Thymus (tissue), 11 donors: ENCODE measurements around the gene DDIAS. TPM values are rescaled to one million over a fixed set of nuclear protein-coding genes. Genes with fewer than 3 reads are reported as not detected.
"Not testable (repeated sequence)": the region's sequence is repeated elsewhere in the genome, so short reads cannot be mapped to it uniquely, and the experiment has no call there.

Source experiments
- DNase-seq, 9 donors: peaks; one replicate each; pipeline ENCODE4 v3.0.0-alpha.2; 2013; ENCODE audit warnings: low spot score in 9 of 9, low read depth in 6 of 9, missing footprints in 1 of 9
- H3K27ac ChIP-seq, 2 donors: one replicate each; pipeline ENCODE4 v1.5.1; 2013; ENCODE audit warnings: control low read depth in 1 of 2, low read depth in 1 of 2, low read length in 1 of 2, mild to moderate bottlenecking in 1 of 2, moderate library complexity in 1 of 2
- H3K27me3 ChIP-seq, 2 donors: one replicate each; pipeline ENCODE4 v1.5.1; 2013; ENCODE audit warnings: low read length in 1 of 2; ENCODE audit not compliant: control insufficient read depth in 2 of 2, insufficient read depth in 1 of 2
- H3K36me3 ChIP-seq, 2 donors: one replicate each; pipeline ENCODE4 v1.5.1; 2013; ENCODE audit warnings: low read length in 1 of 2, mild to moderate bottlenecking in 1 of 2, moderate library complexity in 1 of 2; ENCODE audit not compliant: control insufficient read depth in 2 of 2, insufficient read depth in 2 of 2
- H3K4me1 ChIP-seq, 2 donors: one replicate each; pipeline ENCODE4 v1.5.1; 2013; ENCODE audit warnings: low read length in 2 of 2; ENCODE audit not compliant: control insufficient read depth in 2 of 2, insufficient read depth in 2 of 2
- H3K4me3 ChIP-seq, 2 donors: one replicate each; pipeline ENCODE4 v1.5.1; 2013; ENCODE audit warnings: low read length in 2 of 2, control low read depth in 1 of 2, mild to moderate bottlenecking in 1 of 2
- H3K9me3 ChIP-seq, 2 donors: one replicate each; pipeline ENCODE4 v1.5.1; 2013; ENCODE audit warnings: low read length in 1 of 2, mild to moderate bottlenecking in 1 of 2; ENCODE audit not compliant: control insufficient read depth in 2 of 2, insufficient read depth in 1 of 2
- WGBS: extraction: QIAGEN DNeasy Blood & Tissue Kit; methylation state at CpG from one replicate; pipeline ENCODE4 v1.1.7; 2013; 5-methylcytosine and 5-hydroxymethylcytosine counted together
- polyA plus RNA-seq: library from polyadenylated mRNA; stranded (reverse); fragments of 200-250 nt; gene quantifications from one replicate; pipeline ENCODE4 v1.2.3, GENCODE V29; 2013
- total RNA-seq: library from RNA; stranded (reverse); fragments of 120-200 nt; gene quantifications from one replicate; pipeline ENCODE4 v1.2.4, GENCODE V29; 2013
- donor health status: healthy.

Gene DDIAS
- total and polyA plus RNA-seq, 2 donors, result 2.3 to 8.1 TPM

- peak in 2 of 9 donors; percentile 21 to 50 for DNase-seq
- no peaks in the 10 kb centered on the region for H3K9me3 ChIP-seq
- no peaks in the 10 kb centered on the region for H3K36me3 ChIP-seq
- H3K4me3 ChIP-seq, result no peak overlapping the region
- 96% methylated on average over 1 of the region's 1 CpG for WGBS
- peaks cover 5 to 10% of the 10 kb centered on the region in 2 donors for H3K4me1 ChIP-seq
- H3K27me3 ChIP-seq, result no peaks in the 10 kb centered on the region
- no peak overlapping the region for H3K27ac ChIP-seq
Observed at GRCh38 chr11:82906236-82906635, 4.7 kb downstream of the DDIAS start.

GRCh38 chr11:82906931-82907330, 5.4 kb downstream of the DDIAS start:
- WGBS, result 85% methylated on average over 2 of the region's 2 CpGs
- H3K27ac ChIP-seq, result no peak overlapping the region

DNA sequence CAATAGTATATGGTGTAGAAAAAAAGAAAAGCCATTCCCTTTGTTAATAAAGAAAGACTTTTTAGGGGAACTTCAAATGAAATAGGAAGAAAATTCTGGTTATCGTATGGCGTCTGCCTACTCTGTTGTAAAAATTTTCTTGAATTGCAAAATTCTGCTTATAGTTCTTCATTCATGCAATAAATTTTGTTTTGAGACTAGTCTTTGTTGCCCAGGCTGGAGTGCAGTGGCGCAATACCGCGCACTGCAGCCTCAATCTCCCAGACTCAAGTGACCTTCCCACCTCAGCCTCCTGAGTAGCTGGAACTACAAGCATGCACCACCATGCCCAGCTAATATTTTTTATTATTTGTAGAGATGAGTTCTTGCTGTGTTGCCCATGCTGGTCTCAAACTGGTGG, 5.8 kb downstream of the DDIAS start:
- H3K27me3 ChIP-seq, result no peaks in the 10 kb centered on the region
- peaks cover 0 to 3% of the 10 kb centered on the region in 2 donors for H3K4me1 ChIP-seq
- no peak for DNase-seq
- H3K9me3 ChIP-seq, result no peaks in the 10 kb centered on the region
- WGBS, result 94% methylated on average over 5 of the region's 5 CpGs
- no peaks in the 10 kb centered on the region for H3K36me3 ChIP-seq
- no peak overlapping the region for H3K27ac ChIP-seq
- H3K4me3 ChIP-seq, result no peak overlapping the region

More at GRCh38 chr11:82906931-82907330, 5.4 kb downstream of the DDIAS start:
- Histone ChIP-seq H3K9me3 (no peaks in the 10 kb centered on the region), H3K4me1 (peaks cover 2 to 7% of the 10 kb centered on the region in 2 donors), H3K4me3 (no peak overlapping the region), H3K36me3 (no peaks in the 10 kb centered on the region), H3K27me3 (no peaks in the 10 kb centered on the region)
- no peak for DNase-seq

DNA sequence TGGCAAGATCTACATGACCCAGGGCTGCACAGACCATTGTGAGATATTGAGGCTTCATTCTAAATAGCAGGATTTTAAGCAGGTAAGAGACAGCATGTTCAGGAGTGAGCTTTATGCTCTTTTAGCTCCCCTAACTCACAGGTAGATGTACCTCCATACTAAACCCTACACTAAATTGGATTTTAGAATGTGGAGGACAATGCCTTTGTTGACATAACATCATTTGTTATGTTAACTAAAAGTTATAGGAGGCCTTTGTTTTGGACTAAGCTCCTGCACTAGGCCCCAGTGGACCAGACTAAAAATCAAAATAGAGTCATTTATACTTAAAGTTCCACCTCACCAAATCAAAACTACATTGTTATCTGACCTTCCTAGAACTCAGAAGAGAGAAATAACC, 6.8 kb downstream of the DDIAS start:
- no peaks in the 10 kb centered on the region for H3K4me1 ChIP-seq
- no peak overlapping the region for H3K27ac ChIP-seq
- H3K9me3 ChIP-seq, result no peaks in the 10 kb centered on the region

DNA sequence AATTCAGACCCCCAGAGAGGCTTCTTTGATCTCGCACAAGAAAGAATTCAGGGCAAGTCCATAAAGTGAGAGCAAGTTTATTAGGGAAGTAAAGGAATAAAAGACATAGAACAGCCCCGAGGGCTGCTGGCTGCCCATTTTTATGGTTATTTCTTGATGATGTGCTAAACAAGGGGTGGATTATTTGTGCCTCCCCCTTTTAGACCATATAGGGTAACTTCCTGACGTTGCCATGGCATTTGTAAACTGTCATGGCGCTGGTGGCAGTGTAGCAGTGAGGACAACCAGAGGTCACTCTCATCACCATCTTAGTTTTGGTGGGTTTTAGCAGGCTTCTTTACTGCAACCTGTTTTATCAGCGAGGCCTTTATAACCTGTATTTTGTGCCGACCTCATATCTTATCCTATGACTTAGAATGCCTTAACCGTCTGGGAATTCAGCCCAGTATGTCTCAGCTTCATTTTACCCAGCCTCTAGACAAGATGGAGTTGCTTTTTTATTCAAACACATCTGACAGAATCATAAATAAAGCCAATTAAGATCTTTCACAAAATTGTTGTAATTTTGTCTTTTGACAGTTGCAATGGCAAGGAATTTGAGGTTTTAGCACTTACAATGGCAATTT, 7.6 kb downstream of the DDIAS start:
- peaks cover 0 to 4% of the 10 kb centered on the region in 2 donors for H3K36me3 ChIP-seq
- H3K27ac ChIP-seq, result no peak overlapping the region
- no peaks in the 10 kb centered on the region for H3K27me3 ChIP-seq
- H3K4me1 ChIP-seq, result no peaks in the 10 kb centered on the region
- no peak overlapping the region for H3K4me3 ChIP-seq
- DNase-seq, result no peak
- 96% methylated on average over 7 of the region's 7 CpGs for WGBS
- no peaks in the 10 kb centered on the region for H3K9me3 ChIP-seq

More for the DNA sequence above, 6.8 kb downstream of the DDIAS start:
- H3K4me3 ChIP-seq, result no peak overlapping the region
- DNase-seq, result no peak
- H3K36me3 ChIP-seq, result peaks cover 0 to 3% of the 10 kb centered on the region in 2 donors
- no peaks in the 10 kb centered on the region for H3K27me3 ChIP-seq

- H3K9me3 ChIP-seq, H3K27me3 ChIP-seq, H3K4me1 ChIP-seq, H3K4me3 ChIP-seq, DNase-seq: not testable (repeated sequence)
- WGBS, result 99% methylated on average over 10 of the region's 10 CpGs
- H3K27ac ChIP-seq, result peak overlapping the region; percentile 53 to 58
- H3K36me3 ChIP-seq, result peaks cover 0 to 13% of the 10 kb centered on the region in 2 donors
Observed at GRCh38 chr11:82919786-82920185, 18.2 kb downstream of the DDIAS start.

DNA sequence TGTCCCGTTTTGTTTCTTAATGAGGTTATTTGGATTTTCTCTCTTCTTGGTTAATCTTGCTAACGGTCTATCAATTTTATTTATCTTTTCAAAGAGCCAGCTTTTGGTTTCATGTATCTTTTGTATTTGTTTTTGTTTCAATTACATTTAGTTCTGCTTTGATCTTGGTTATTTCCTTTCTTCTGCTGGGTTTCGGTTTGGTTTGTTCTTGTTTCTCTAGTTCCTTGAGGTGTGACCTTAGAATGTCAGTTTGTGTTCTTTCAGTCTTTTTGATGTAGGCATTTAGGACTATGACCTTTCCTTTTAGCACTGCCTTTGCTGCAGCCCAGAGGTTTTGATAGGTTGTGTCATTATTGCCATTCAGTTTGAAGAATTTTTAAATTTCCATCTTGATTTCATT, 18.7 kb downstream of the DDIAS start:
- peak in 2 of 9 donors; percentile 14 to 34 for DNase-seq
- not testable (repeated sequence) for H3K4me3 ChIP-seq, H3K27me3 ChIP-seq, H3K9me3 ChIP-seq, H3K4me1 ChIP-seq
- Histone ChIP-seq H3K27ac (peak overlapping the region; percentile 42 to 53), H3K36me3 (peaks cover 0 to 12% of the 10 kb centered on the region in 2 donors)
- 63% methylated on average over 3 of the region's 3 CpGs for WGBS

DNA sequence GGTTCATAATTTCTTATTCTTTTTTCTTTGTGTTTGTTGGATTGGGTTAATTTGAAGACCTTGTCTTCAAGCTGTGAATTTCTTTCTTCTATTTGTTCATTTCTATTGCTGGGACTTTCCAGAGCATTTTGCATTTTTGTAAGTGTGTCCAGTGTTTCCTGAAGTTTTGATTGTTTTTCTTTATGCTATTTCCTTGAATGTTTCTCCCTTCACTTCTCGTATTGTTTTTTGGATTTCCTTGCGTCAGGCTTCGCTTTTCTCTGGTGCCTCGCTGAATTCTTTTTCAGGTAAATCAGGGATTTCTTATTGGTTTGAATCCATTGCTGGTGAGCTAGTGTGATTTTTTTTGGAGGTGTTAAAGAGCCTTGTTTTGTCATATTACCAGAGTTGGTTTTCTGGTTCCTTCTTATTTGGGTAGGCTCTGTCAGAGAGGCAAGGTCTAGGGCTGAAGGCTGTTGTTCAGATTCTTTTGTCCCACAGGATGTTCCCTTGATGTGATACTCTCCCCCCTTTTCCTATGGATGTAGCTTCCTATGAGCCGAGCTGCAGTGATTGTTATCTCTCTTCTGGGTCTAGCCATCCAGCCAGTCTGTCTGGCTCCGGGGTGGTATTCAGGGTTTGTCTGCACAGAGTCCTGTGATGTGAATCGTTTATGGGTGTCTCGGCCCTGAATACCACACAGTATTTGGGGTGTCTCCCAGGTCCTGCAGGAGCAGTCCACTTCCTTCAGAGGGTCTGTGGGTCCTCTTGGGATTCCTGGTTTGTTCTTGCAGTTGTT, 21.0 kb downstream of the DDIAS start:
- not testable (repeated sequence) for H3K9me3 ChIP-seq, H3K27me3 ChIP-seq, DNase-seq, H3K36me3 ChIP-seq, H3K27ac ChIP-seq, H3K4me1 ChIP-seq, H3K4me3 ChIP-seq
- 88% methylated on average over 8 of the region's 8 CpGs for WGBS

GRCh38 chr11:82924522-82925224, 23.1 kb downstream of the DDIAS start:
- no peak overlapping the region for H3K27ac ChIP-seq
- 95% methylated on average over 5 of the region's 5 CpGs for WGBS
- H3K27me3 ChIP-seq, result no peaks in the 10 kb centered on the region
- no peaks in the 10 kb centered on the region for H3K36me3 ChIP-seq
- H3K4me3 ChIP-seq, result no peak overlapping the region
- DNase-seq, result no peak
- H3K9me3 ChIP-seq, result no peaks in the 10 kb centered on the region
- no peaks in the 10 kb centered on the region for H3K4me1 ChIP-seq
